ENCODE measurements around the gene IGF2BP2.

The IGF2BP2 gene

GRCh38 chr3:185740133-185740532 is 84.7 kb downstream of the IGF2BP2 start:
- TF ChIP-seq CTCF (IDR thresholded peaks at IDR 0.05; ENCODE audit: low read depth, low read length), result no peak
- no peak for DNase-seq (ENCODE audit: extremely low read depth, low read depth)

- DNase-seq (ENCODE audit: extremely low read depth, low read depth), result no peak
- no peak for TF ChIP-seq CTCF (IDR thresholded peaks at IDR 0.05; ENCODE audit: low read depth, low read length)
These were observed 85.6 kb downstream of the IGF2BP2 start for GRCh38 chr3:185739264-185739701.

- DNase-seq (ENCODE audit: extremely low read depth, low read depth), result no peak
- no peak for TF ChIP-seq CTCF (IDR thresholded peaks at IDR 0.05; ENCODE audit: low read depth, low read length)
These were observed 86.8 kb downstream of the IGF2BP2 start for GRCh38 chr3:185737740-185738680.

GRCh38 chr3:185737020-185737419 is 87.8 kb downstream of the IGF2BP2 start:
- DNase-seq (ENCODE audit: extremely low read depth, low read depth), result no peak
- no peak for TF ChIP-seq CTCF (IDR thresholded peaks at IDR 0.05; ENCODE audit: low read depth, low read length)

- DNase-seq (ENCODE audit: extremely low read depth, low read depth), result no peak
- no peak for TF ChIP-seq CTCF (IDR thresholded peaks at IDR 0.05; ENCODE audit: low read depth, low read length)
These were observed 90.1 kb downstream of the IGF2BP2 start for GRCh38 chr3:185734725-185735096.

- peak; percentile 62 for TF ChIP-seq CTCF (IDR thresholded peaks at IDR 0.05; ENCODE audit: low read depth, low read length)
- DNase-seq (ENCODE audit: extremely low read depth, low read depth), result peak; percentile 64
These were observed 90.7 kb downstream of the IGF2BP2 start for GRCh38 chr3:185733980-185734724.

GRCh38 chr3:185732782-185733181 is 92.1 kb downstream of the IGF2BP2 start:
- no peak for TF ChIP-seq CTCF (IDR thresholded peaks at IDR 0.05; ENCODE audit: low read depth, low read length)
- DNase-seq (ENCODE audit: extremely low read depth, low read depth), result no peak

Data from AG09319 (cell line).